Stimulated activated CD8-positive, alpha-beta memory T cell treated with anti-CD3 and anti-CD28 coated beads, Interleukin-4, amount 100 ng/mL, for 48 hours (primary cell): ENCODE results near the gene HFE.
"Not testable (repeated sequence)": the region's sequence is repeated elsewhere in the genome, so short reads cannot be mapped to it uniquely, and the experiment has no call there.

Experiments
- DNase-seq: peaks from one replicate; pipeline ENCODE4 v3.0.0-alpha.2; 2020

HFE gene

DNA sequence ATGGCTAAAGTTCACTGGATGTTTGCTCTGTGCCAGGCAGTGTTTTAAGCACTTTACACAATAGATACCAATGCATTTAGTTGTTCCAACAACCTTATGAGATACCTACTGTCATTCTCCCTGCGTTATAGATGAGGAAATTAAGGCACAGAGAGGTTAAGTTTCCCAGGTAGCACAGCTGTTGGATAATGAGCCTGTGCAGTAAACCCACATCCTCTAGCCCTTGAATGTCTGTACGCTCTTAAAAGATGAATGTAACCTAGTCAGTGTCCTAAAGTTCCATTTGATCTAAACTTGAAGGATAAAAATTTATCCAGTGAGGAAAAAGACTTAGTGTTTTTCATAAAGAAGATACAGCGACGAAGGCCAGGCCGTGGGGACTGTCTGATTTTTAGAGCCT is 28.0 kb downstream of the HFE start:
- DNase-seq = no peak

DNA sequence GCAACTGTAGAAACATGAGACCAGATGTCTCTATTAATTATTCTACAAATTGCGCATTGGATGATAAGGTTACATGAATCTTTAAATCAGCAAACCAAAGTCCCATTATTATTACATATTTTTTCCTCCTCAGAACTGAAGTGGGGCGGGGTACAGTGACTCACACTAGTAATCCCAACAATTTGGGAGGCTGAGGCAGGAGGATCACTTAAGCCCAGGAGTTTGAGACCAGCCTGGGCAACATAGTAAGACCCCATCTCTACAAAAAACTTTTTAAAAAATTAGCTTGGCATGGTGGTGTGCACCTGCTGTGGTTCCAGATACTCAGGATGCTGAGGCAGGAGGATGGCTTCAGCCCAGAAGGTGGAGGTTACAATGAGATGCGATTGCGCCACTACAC is 29.0 kb downstream of the HFE start:
- DNase-seq = no peak

DNA sequence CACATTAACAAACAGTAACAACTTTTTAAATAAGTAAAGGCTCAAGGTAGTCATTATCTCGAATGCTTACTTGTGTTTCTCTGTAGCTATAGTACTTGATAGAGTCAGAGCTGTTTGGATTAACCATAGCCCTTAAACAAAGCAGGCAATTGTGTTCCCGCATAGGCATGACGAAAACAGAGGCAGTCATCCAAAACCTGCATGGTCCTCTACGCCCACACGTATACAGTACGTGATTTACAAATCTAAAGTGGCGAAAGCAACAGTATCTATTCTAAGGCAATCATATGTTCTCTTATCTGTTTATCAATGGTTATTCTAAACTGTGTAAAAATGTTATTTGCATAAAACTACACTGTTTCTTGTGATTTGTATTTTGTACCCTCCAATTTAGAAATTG is 31.8 kb downstream of the HFE start:
- DNase-seq = no peak

DNA sequence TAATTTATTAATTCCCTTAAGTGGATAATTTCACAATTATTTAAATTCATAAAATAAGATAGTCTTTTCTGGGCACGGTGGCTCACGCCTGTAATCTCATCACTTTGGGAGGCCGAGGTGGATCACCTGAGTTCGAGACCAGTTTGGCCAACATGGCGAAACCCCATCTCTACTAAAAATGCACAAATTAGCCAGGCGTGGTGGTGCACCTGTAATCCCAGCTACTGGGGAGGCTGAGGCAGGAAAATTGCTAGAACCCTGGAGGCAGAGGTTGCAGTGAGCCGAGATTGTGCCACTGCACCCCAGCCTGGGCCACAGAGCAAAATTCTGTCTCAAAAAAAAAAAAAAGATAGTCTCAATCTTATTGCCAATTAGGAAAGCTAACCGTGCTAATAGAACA is 32.9 kb downstream of the HFE start:
- not testable (repeated sequence) for DNase-seq

DNA sequence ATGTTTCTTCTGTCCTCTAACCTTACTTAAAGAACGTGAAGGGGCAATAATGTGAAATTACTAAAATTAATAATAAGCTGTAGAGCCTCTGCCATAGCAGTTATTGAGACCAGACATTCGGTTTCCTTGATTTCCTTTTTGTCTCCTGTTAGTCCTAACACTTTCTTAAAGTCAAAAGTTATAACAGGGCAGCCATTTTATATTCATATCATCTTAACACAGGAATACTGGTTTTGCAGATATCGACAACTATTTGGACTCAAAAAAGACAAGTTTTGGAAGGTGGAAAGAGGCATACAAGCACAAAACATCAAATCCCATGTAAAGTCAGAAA is 33.5 kb downstream of the HFE start:
- no peak for DNase-seq

DNA sequence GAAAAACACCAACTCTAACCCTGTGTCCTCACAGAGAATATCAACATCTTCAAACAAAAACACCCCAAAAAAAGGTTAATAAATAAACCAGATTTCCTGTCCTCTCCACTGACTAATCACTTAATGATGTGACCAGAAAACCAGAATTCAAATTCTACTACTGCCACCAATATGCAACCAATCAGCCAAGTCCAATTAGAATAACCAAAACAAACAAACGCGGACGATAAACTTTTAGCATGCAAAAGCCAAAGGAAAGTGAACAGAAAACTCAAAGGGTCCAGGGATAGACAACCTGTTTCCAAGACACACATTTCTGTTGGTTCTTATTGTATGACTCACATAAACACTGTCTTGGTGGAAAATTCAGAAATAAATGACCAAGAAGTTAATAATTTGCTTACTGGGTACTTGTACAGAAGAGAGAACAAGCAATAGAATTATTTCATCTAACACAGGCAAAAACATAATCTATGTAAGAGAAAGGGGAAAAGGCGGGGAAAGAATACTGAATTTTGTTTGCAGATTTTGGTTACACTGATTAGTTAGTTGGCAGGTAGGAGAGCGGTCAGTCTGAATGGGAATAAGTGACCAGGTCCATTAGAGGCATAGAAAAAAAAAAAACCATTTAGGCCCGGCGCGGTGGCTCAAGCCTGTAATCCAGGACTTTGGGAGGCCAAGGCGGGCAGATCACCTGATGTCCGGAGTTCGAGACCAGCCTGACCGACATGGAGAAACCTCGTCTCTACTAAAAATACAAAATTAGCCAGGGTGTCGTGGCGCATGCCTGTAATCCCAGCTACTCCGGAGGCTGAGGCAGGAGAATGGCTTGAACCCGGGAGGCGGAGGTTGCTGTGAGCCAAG is 34.1 kb downstream of the HFE start:
- DNase-seq = no peak

DNA sequence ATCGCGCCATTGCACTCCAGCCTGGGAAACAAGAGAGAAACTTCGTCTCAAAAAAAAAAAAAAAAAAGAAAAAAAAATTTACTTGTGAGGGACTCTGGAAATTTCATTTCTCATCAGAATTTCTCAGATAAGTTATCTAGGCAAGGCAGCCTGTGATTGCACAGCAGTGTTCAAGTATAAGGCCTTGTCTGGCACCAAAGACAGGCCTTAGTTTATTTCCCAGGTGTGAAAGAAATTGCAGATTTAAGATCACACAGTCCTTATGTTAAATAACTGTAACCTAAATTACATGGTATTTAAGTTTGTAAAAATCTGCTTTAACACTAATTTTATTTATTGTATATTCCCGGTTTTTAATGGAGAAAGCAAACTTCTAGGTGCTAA is 34.8 kb downstream of the HFE start:
- DNase-seq = no peak

DNA sequence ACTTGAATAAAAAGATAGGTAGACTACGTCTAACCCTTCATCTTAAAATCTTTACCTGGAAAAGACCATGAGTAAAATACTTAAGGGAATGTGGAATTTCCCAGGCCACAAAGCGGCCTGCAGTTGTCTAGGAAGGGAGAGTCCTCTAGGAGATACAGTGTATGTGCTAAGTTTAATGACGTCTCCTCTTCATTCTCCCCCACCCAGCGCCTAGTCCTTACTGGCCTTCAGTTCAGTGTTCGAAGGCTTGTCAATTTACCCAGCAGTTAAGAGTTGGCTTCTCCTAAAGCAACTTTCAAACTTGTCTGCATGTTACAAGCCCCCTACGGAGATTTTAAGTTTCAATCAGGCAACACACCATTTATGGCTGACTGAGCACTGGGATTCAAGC is 35.2 kb downstream of the HFE start:
- no peak for DNase-seq

DNA sequence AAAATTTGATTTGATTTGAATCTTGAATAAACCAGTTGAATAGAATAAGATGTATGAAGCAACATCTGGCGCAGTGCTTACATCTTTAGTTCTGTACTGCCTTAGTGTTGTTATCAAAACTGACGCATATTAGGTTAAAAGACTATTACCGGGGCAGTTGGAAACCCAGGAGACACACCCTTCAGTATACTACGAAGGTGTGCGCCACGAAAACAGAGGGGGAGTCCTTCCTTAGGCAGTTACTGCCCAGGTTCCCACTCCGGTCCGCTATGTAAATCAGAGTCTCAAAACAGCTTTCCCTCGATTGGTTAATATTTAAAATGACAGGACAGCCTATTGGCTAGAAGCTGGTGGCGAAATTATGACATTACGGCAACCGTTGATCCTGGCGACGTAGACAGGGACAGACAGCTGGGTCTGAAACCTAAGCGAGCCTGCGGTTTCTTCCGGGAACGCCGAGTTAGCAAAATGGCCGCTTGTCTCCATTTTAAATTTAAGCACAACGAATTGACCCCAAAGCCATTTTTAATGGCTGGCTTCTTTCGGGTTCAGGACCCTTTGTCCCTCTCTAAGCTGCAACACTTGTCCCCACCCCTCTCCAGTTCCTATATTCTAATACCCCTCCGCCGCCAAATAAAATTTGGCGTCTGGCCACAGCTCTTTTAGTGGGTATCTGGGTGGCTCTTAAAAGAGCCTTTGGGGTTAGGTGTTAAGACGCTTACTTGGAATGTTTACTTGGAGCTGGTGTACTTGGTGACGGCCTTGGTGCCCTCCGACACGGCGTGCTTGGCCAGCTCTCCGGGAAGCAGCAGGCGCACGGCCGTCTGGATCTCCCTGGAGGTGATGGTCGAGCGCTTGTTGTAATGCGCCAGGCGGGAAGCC is 35.8 kb downstream of the HFE start:
- DNase-seq = peak; percentile 89

DNA sequence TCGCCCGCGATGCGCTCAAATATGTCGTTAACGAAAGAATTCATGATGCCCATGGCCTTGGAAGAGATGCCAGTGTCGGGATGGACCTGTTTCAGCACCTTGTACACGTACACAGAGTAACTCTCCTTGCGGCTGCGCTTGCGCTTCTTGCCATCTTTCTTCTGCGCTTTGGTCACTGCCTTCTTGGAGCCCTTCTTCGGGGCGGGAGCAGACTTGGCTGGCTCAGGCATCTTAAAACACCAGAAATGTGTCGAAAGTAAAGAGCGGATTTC is 36.4 kb downstream of the HFE start:
- DNase-seq = peak; percentile 85

DNA sequence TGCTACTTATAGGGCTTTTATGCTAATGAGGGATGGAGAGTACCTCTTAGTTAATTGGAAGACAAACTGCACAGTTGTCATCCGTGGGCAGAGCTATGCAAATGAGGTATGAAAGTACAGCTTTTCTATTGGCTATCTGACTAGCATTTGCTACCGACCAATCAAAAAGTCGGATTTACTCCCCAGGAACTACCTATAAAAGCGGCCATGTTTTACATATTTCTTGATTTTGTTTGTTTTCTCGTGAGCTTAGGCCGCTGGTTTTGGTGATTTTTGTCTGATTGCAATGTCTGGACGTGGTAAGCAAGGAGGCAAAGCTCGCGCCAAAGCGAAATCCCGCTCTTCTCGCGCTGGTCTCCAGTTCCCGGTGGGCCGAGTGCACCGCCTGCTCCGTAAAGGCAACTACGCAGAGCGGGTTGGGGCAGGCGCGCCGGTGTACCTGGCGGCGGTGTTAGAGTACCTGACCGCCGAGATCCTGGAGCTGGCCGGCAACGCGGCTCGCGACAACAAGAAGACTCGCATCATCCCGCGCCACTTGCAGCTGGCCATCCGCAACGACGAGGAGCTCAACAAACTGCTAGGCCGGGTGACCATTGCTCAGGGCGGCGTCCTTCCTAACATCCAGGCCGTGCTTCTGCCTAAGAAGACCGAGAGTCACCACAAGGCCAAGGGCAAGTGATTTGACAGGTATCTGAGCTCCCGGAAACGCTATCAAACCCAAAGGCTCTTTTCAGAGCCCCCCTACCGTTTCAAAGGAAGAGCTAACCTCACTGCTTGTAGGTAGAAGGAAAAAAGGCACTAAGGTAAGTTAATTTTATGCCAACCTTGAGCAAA is 36.9 kb downstream of the HFE start:
- peak; percentile 81 for DNase-seq

DNA sequence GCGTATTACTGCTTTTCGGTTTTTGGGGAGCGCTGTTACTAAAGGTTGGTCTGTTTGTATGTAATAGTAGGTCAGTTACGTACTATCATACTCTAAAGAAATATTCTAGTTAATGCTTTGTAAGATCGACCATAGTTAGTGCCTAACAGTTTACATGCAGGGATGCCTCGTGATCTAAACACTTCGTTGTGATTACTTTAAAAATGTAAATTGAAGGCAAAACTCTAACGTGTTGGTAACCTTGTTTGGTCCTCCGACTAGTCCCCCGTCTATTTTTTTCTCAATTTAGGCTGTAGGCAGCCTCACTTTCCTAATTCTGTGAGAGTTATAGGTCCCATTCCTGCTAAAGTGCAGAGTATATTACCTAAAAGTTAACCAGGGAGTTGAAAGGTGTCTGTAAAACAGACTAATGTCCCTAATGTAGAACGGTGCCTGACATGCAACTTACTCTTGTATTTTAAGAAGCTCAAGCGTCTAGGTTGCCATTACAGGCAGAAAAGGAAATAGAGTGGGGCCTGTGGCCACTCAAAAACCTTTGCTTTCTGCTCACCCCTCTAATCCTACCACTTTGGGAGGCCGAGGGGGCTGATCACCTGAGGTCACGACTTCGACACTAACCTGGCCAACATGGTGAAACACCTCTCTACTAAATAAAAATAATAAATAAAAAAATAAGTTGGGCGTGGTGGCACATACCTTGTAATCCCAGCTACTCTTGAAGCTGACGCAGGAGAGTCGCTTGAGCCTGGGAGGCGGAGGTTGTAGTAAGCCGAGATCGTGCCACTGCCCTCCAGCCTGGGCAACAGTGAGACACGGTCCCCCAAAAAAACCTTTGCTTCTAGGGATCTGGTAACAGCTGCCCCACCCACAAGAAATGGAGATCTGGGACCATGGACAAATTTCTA is 37.8 kb downstream of the HFE start:
- DNase-seq = peak; percentile 49

DNA sequence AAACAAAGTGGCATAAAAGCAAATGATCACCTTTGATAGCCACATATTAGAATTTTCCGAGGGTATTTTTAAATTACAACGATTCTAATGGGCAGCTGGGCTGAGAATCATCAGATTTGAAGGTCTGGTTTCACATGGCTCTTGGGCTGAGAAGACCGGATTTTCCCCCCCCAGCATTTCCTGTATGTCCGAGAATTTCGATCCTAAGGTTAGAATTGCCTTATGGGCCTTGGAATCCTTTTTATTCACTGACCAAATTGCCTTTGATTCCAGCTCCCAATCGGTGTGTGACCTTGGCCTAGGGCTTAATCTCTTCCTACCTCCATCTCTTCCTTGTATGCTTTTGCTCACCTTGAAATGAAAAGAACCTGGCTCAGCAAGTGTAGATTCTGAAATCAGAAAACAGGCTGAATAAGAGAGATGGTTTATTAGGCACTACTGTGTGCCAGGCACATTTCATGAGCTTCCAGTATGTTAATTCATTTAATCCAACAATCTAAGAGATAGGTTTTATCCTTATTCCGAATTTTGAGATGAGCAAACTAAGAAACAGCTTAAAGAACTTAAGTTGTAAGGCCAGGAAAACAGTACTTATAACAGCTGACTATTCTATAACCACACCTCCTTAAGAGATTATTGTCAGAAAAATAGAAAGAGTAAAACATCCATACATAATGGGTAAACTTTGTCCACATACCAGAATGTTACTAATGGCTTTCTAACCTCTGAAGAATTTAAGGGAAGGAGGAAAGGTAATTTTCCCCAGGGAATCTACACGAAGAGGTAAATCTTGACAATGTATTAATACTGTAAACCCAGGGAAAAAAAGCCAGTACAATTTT is 39.4 kb downstream of the HFE start:
- DNase-seq = no peak

DNA sequence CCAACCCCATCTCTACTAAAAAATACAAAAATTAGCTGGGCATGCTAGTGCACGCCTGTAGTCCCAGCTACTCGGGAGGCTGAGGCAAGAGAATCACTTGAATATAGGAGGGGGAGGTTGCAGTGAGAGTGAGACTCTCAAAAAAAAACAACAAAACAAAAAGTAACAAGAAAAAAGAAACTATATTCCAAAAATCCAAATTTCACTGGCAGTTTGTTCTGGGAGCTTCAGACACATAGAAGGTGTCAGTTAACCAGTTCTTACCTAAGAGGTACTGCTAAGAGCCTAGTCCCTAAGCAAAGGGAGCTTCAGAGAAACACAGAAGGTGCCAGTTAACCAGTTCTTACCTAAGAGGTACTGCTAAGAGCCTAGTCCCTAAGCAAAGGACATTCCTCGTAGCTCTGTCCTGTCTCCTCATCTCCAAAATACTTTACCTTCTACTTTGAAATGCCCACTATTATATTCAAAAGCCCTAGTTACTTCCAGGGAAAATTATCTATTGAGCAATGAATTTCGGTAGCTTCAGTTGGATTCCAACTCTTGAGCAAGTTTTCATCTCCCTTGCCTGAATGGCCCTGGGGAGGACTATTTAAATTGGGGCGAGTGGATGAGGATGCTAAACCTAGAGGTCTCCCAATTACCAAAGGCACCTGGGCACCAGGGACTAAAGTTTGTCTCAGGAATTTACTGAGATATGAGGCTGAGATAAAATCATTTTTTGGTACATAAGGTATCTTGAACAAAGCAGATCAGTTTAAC is 41.0 kb downstream of the HFE start:
- no peak for DNase-seq

DNA sequence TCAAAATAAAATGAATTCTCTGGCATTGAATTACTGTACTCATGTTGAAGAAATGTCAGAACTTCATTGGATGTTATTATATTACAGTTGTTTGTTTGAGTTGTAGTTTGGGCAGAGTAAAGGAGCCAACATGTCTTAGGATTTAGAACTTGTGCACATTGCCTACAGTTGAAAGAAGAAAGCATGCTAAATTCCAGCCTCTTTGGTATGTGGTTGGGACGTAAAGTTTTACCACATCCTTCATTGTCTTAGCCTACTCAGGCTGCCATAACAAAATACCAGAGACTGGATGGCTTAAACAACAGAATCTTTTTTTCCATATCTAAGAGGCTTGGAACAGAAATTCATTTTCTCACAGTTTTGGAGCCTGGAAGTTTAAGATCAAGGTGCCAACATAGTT is 42.4 kb downstream of the HFE start:
- no peak for DNase-seq

DNA sequence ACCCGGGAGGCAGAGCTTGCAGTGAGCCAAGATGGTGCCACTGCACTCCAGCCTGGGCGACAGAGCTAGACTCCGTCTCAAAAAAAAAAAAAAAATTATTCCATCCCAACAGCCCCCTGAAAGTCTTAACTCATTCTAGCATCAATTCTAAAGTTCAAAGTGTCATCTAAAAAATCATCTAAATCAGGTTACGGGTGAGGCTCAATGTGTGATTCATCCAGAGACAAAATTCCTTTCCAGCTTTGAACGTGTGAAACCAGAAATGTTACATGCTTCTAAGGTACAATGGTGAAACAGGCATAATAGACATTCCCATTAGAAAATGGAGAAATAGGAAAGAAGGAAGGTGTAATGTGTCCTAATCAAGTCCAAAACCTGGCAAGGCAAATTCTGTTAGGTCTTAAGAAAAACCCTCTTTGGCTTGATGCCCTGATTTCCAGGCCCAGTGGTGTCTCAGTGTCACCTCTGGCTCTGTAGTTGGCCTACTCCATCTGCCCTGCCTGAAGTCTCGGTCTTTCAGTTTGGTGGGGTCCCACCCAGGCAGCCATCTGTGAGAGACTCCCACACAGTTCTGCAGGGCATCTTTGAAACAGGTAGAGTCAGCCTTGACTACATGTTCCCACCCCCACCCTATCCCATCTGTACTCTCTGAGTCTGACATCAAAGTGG is 43.5 kb downstream of the HFE start:
- no peak for DNase-seq

DNA sequence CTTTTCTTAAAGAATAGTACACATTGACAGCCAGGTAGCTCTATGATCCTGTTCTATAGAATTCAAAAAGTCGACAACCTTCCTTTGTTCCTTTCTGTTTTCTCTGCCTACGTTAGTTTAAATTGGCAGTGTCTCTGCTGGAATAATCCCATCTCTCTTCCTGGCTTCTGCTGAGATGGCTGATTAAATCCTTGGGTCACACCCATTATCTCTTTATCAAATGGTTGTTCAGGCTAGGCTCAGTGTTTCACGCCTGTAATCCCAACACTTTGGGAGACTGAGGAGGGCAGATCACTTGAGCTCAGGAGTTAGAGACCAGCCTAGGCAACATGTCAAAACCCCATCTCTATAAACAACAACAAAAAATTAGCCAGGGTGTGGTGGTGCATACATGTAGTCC is 44.4 kb downstream of the HFE start:
- no peak for DNase-seq

DNA sequence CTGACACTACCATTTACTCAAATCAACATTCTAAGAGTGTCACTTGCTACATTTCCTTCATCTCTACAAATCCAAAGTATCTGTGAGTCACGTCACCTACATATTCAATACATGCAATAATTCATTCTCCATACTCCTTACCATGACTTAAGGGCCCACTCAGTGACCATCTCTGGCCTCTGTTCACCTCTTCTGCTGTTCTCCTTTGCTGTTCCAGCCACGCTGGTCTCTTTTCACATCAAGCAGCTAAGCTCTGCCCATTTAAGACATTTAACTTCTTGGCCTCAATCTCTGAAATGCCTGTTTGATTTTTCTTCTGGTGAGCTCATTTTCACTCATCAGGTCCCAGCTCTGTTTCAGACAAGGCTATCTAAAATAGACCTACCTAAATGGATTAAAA is 46.5 kb downstream of the HFE start:
- DNase-seq = no peak

DNA sequence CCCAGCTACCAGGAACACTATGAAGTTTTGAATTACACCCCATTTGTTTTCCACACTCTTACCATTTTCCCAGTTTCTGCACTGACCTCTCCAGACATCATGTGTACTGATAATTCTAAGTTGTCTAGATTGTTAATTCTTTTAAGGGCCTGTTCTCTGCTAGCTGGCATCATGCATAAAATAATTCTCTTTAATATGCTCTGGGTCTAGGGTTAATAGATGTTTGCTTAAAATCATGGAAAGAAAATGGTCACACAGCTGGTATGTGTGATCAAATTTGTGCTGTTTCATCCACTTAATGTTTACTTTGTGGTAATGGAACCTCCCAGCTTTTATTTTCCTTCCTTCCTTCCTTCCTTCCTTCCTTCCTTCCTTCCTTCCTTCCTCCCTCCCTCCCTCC is 49.1 kb downstream of the HFE start:
- no peak for DNase-seq

DNA sequence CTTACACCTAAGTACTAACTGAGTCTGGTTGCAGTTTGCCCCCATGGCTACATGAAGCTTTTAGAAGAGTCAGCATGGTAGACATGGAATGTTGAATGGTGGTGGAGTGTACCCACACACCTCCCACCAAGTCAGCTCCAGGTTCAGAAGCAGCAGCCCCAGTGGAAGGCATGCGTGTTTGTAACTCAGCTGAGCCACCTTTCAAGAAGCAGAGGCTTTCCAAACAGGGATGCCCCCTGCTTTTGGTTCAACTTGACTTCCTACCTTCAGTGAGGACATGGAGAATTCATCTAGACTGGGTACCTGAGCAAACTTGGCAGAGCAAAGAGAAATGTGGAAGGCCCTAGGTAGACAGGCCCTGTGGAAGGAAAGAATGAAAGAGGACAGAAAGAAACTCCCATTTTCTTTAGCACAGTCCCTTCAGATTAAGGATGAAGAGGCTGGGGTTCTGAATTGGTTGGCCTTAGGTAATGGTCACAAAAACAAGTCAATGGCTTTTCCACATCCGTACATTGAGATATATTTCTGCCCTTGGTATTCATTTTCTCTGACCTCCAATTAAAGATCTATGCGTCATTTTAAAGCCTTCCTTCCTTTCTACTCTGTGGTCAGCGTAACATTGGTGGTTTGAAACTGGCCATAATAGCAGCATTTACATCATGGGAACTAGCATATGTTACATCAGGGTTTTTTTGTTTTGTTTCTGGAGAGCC is 53.2 kb downstream of the HFE start:
- DNase-seq = no peak
